Muscle layer of duodenum (tissue), 2 donors: ENCODE results near the gene SPOCK1.

Source experiments
- H3K27ac ChIP-seq: one replicate; pipeline ENCODE4 v1.7.0; 2013; ENCODE audit warnings: mild to moderate bottlenecking, low read length
- H3K27me3 ChIP-seq: one replicate; pipeline ENCODE4 v1.7.0; 2013; ENCODE audit warnings: low read depth, mild to moderate bottlenecking, control low read depth, low read length
- H3K36me3 ChIP-seq, 2 donors: one replicate each; pipeline ENCODE4 v1.7.0; 2013; ENCODE audit warnings: low read length in 2 of 2, control low read depth in 1 of 2, mild to moderate bottlenecking in 1 of 2; ENCODE audit not compliant: insufficient read depth in 2 of 2, control insufficient read depth in 1 of 2
- H3K4me1 ChIP-seq, 2 donors: one replicate each; pipeline ENCODE4 v1.7.0; 2013; ENCODE audit warnings: low read length in 2 of 2, mild to moderate bottlenecking in 2 of 2, control low read depth in 1 of 2, moderate library complexity in 1 of 2; ENCODE audit not compliant: insufficient read depth in 2 of 2, control insufficient read depth in 1 of 2
- H3K4me3 ChIP-seq, 2 donors: one replicate each; pipeline ENCODE4 v1.7.0; 2013; ENCODE audit warnings: low read length in 2 of 2, low read depth in 1 of 2, mild to moderate bottlenecking in 1 of 2
- H3K9me3 ChIP-seq, 2 donors: one replicate each; pipeline ENCODE4 v1.7.0; 2013; ENCODE audit warnings: low read length in 2 of 2, control low read depth in 1 of 2, mild to moderate bottlenecking in 1 of 2; ENCODE audit not compliant: control insufficient read depth in 1 of 2
- donor health status: healthy.

SPOCK1 gene

GRCh38 chr5:137190031-137190430, 309.1 kb downstream of the SPOCK1 start:
- Histone ChIP-seq H3K4me1 (peaks cover 0 to 11% of the 10 kb centered on the region in 2 donors), H3K36me3 (no peaks in the 10 kb centered on the region), H3K27ac (no peak overlapping the region), H3K27me3 (no peaks in the 10 kb centered on the region), H3K4me3 (no peak overlapping the region), H3K9me3 (no peaks in the 10 kb centered on the region)

- Histone ChIP-seq H3K4me1 (peaks cover 0 to 11% of the 10 kb centered on the region in 2 donors), H3K27me3 (no peaks in the 10 kb centered on the region)
Measured at GRCh38 chr5:137188566-137188965, 310.6 kb downstream of the SPOCK1 start.

GRCh38 chr5:137186759-137187461, 312.2 kb downstream of the SPOCK1 start:
- Histone ChIP-seq H3K4me3 (no peak overlapping the region), H3K36me3 (no peaks in the 10 kb centered on the region), H3K9me3 (no peaks in the 10 kb centered on the region), H3K4me1 (peaks cover 0 to 6% of the 10 kb centered on the region in 2 donors), H3K27me3 (no peaks in the 10 kb centered on the region), H3K27ac (no peak overlapping the region)

More at GRCh38 chr5:137188566-137188965, 310.6 kb downstream of the SPOCK1 start:
- no peak overlapping the region for H3K27ac ChIP-seq
- H3K9me3 ChIP-seq, result no peaks in the 10 kb centered on the region
- H3K4me3 ChIP-seq, result no peak overlapping the region
- H3K36me3 ChIP-seq, result no peaks in the 10 kb centered on the region

GRCh38 chr5:137185193-137185592, 313.9 kb downstream of the SPOCK1 start:
- H3K27me3 ChIP-seq, result no peaks in the 10 kb centered on the region
- H3K27ac ChIP-seq, result no peak overlapping the region
- peaks cover 0 to 6% of the 10 kb centered on the region in 2 donors for H3K4me1 ChIP-seq
- no peak overlapping the region for H3K4me3 ChIP-seq
- H3K36me3 ChIP-seq, result no peaks in the 10 kb centered on the region
- no peaks in the 10 kb centered on the region for H3K9me3 ChIP-seq

- Histone ChIP-seq H3K27me3 (no peaks in the 10 kb centered on the region), H3K36me3 (no peaks in the 10 kb centered on the region), H3K27ac (no peak overlapping the region), H3K4me3 (no peak overlapping the region), H3K4me1 (peaks cover 0 to 6% of the 10 kb centered on the region in 2 donors), H3K9me3 (no peaks in the 10 kb centered on the region)
Measured at GRCh38 chr5:137184734-137185133, 314.4 kb downstream of the SPOCK1 start.

- H3K4me1 ChIP-seq, result peaks cover 0 to 4% of the 10 kb centered on the region in 2 donors
- H3K27me3 ChIP-seq, result no peaks in the 10 kb centered on the region
- H3K36me3 ChIP-seq, result no peaks in the 10 kb centered on the region
- no peak overlapping the region for H3K4me3 ChIP-seq
- no peak overlapping the region for H3K27ac ChIP-seq
- H3K9me3 ChIP-seq, result no peaks in the 10 kb centered on the region
Measured at GRCh38 chr5:137182576-137182975, 316.6 kb downstream of the SPOCK1 start.

- Histone ChIP-seq H3K4me1 (no peaks in the 10 kb centered on the region), H3K4me3 (no peak overlapping the region), H3K36me3 (no peaks in the 10 kb centered on the region), H3K9me3 (no peaks in the 10 kb centered on the region), H3K27me3 (no peaks in the 10 kb centered on the region), H3K27ac (no peak overlapping the region)
Measured at GRCh38 chr5:137181667-137182066, 317.5 kb downstream of the SPOCK1 start.

GRCh38 chr5:137179203-137179602, 319.9 kb downstream of the SPOCK1 start:
- no peak overlapping the region for H3K27ac ChIP-seq
- no peaks in the 10 kb centered on the region for H3K27me3 ChIP-seq
- no peaks in the 10 kb centered on the region for H3K36me3 ChIP-seq
- no peak overlapping the region for H3K4me3 ChIP-seq
- no peaks in the 10 kb centered on the region for H3K9me3 ChIP-seq
- no peaks in the 10 kb centered on the region for H3K4me1 ChIP-seq

- H3K4me3 ChIP-seq, result no peak overlapping the region
- H3K9me3 ChIP-seq, result no peaks in the 10 kb centered on the region
- no peaks in the 10 kb centered on the region for H3K27me3 ChIP-seq
- no peaks in the 10 kb centered on the region for H3K4me1 ChIP-seq
- H3K27ac ChIP-seq, result no peak overlapping the region
- no peaks in the 10 kb centered on the region for H3K36me3 ChIP-seq
Measured at GRCh38 chr5:137176609-137177008, 322.5 kb downstream of the SPOCK1 start.

GRCh38 chr5:137176126-137176525, 323.0 kb downstream of the SPOCK1 start:
- no peak overlapping the region for H3K27ac ChIP-seq
- H3K9me3 ChIP-seq, result no peaks in the 10 kb centered on the region
- no peaks in the 10 kb centered on the region for H3K36me3 ChIP-seq
- H3K4me3 ChIP-seq, result no peak overlapping the region
- no peaks in the 10 kb centered on the region for H3K27me3 ChIP-seq
- H3K4me1 ChIP-seq, result no peaks in the 10 kb centered on the region

- H3K36me3 ChIP-seq, result no peaks in the 10 kb centered on the region
- H3K27ac ChIP-seq, result no peak overlapping the region
- no peaks in the 10 kb centered on the region for H3K4me1 ChIP-seq
- H3K27me3 ChIP-seq, result no peaks in the 10 kb centered on the region
- no peaks in the 10 kb centered on the region for H3K9me3 ChIP-seq
- H3K4me3 ChIP-seq, result no peak overlapping the region
Measured at GRCh38 chr5:137174196-137174595, 324.9 kb downstream of the SPOCK1 start.

- no peaks in the 10 kb centered on the region for H3K27me3 ChIP-seq
Measured at GRCh38 chr5:137172258-137172657, 326.9 kb downstream of the SPOCK1 start.

More at GRCh38 chr5:137172258-137172657, 326.9 kb downstream of the SPOCK1 start:
- no peaks in the 10 kb centered on the region for H3K36me3 ChIP-seq
- no peak overlapping the region for H3K4me3 ChIP-seq
- H3K4me1 ChIP-seq, result no peaks in the 10 kb centered on the region
- H3K27ac ChIP-seq, result no peak overlapping the region
- no peaks in the 10 kb centered on the region for H3K9me3 ChIP-seq
